Middle frontal gyrus (tissue), 1 donor: ENCODE data around the gene PLA2G5.

Experiments used
- DNase-seq: peaks from one replicate; pipeline ENCODE4 v3.0.0-alpha.2; 2015; ENCODE audit warnings: low spot score; ENCODE audit errors: extremely low spot score

The PLA2G5 gene

DNA sequence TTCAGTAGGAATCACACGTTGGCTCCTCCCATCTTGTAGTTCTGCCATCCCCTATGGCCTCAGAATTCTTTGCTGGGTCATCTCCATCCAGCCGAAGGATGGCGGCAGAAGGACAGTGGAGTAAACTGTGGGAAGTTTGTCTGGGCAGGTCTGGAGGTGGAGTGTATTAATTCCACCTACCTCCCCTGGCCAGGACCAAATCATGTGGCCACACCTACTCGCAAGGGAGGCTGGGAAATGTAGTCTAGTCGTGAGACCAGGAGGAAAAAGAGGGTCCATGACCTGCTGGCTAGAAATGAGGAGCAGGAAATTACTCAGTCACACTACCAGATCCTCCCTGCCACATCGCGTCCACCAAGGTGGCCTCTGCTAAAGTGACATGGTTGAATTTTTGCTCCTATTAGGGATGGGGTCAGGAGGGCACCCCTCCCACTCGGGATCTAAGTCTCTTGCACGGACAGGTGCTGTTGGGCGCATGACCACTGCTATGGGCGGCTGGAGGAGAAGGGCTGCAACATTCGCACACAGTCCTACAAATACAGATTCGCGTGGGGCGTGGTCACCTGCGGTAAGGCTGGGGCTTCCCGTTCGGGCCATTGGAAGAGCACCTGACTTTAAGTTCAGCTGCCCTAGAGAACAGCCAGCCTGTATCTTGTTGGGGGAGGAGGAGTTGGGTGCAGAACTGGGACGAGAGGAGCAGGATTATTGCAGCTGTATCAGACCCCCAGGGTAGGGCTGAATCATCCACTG is 19.5 kb downstream of the PLA2G5 start:
- DNase-seq = no peak

DNA sequence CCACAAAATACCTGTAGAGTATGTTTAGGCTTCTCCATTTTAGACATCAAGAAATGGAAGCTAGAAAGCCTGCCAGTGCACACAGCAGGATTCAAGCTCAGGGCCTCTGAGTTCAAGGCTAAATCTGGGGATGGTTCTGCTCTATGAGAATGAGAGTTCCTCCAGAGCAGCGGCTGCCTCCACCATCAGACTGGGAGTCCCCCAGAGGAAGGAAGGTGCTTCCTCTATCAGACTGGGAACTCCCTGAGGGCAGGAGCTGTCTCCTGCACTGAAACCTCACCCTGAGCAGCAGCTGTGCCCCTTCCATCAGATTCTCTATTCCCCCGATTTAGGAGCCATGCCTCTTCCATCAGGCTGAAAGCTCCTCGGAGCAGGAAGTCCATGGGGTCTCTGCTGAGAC is 20.1 kb downstream of the PLA2G5 start:
- no peak for DNase-seq

DNA sequence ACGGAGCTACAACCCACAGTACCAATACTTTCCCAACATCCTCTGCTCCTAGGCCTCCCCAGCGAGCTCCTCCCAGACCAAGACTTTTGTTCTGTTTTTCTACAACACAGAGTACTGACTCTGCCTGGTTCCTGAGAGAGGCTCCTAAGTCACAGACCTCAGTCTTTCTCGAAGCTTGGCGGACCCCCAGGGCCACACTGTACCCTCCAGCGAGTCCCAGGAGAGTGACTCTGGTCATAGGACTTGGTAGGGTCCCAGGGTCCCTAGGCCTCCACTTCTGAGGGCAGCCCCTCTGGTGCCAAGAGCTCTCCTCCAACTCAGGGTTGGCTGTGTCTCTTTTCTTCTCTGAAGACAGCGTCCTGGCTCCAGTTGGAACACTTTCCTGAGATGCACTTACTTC is 20.6 kb downstream of the PLA2G5 start:
- no peak for DNase-seq

DNA sequence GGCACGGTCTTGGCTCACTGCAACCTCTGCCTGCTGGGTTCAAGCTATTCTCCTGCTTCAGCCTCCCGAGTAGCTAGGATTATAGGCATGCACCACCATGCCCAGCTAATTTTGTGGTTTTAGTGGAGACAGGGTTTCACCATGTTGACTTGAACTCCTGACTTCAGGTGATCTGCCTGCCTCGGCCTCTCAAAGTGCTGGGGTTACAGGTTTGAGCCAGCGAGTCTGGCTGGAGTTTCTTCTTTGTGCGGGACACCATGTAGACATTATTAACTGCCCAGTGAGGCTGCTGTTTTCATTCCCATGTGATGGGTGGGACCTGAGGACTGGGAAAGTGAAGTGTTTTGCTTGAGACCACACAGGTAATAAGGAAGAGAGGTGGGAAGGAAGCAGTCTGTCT is 23.3 kb downstream of the PLA2G5 start:
- no peak for DNase-seq

DNA sequence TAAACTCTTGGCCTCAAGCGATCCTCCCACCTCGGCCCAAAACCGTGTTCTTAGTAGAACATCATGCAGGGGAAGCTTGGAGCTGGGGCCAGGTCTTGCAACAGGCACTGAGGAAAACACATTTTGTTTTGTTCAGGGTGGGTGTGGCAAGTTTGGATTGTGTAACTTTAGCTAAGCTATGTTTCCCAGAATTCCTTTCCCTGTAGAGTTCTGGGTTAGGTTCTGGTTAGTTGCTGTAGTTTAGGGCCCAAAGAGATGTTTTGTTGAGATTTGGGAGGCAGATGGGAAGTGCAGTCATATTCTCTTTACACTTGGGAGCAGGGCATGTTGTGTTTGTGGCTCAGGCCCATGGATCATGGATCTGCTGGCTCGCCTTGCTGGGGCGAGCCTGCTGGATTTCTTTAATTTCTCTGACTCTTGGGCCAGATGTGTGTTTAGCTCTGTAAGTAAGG is 24.0 kb downstream of the PLA2G5 start:
- DNase-seq = no peak

DNA sequence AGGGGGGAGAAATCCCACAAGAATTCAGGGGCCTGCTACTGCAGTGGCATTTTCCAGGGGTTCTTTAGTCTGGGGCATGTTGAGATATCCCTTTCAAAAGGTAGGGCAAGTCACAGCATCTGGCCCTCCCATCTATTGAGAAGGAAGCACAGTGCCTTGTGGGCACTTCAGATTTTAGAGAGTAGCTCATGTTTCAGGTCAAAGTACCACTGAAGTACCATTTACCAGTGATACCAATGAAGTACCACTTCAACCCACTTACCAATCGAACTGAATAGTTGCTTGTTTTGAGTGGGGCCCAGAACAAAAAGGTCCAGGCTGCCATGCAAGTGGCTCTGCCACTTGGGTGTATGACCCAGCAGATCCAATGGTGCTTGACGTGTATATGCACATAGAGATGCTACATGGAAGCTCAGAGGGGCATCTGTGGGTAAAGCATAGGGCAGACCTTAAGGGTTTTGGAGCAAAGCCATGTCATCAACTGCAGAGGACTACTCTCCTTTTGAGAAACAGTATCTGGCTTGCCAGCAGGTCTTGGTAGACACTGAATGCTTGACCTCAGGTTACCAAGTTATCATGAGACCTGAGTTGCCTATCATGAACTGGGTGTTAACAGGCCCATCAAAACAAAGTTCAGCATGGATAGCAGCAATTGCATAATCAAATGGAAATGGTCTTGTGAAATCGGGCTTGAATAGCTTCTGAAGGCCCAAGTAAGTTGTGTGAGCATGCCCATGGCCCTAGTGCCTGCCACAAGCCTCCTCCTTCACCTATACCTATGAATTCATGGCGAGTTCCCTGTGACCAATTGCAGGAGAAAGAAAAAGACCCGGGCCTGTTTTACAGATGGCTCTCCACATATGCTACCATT is 25.8 kb downstream of the PLA2G5 start:
- DNase-seq = no peak

DNA sequence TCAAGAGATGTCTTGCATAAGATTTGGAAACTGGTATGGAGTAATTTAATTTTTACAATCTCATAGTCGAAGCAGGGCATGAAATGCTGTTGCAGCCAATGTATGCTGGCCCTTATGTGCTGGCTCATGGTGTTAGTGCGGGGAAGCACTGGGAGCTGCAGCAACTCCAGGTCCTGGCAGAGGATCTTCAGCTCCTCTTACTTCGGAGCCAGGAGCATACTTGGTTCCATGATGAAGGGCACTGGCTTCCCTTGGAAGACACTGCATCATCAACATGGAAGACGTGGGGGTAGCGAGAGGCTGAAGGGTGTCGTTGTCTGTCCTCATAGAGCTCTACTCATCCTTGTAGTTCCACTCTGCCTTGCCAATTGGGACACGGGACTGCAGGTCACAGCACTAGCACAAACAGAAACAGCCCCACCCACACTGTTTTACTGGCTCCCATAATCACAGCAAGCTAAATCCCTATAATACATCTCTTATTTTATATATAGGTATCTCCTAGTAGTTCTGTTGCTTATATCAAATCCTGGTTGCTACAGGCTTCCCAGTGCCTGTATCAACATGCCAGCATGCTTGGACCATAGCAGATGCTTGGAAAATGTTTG is 26.9 kb downstream of the PLA2G5 start:
- no peak for DNase-seq

DNA sequence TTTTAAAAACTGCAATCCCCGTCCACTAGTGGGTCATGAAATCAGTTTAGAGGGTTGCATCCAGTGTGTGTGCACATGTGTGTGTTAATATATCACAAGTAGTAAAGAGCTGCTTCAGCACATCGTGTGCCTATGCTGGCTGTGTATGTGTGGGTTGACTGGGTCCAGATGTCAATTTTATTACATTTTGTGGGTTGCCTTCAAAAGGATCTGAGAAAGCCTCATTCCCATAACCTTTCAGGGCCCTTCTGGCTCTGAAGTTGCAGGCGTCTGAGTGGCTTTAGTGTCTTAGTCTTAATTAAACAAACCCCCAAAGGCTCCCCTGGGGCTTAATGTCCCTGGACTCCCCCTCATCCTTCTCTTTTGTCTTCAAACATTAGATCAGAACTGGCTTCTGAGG is 29.5 kb downstream of the PLA2G5 start:
- no peak for DNase-seq

DNA sequence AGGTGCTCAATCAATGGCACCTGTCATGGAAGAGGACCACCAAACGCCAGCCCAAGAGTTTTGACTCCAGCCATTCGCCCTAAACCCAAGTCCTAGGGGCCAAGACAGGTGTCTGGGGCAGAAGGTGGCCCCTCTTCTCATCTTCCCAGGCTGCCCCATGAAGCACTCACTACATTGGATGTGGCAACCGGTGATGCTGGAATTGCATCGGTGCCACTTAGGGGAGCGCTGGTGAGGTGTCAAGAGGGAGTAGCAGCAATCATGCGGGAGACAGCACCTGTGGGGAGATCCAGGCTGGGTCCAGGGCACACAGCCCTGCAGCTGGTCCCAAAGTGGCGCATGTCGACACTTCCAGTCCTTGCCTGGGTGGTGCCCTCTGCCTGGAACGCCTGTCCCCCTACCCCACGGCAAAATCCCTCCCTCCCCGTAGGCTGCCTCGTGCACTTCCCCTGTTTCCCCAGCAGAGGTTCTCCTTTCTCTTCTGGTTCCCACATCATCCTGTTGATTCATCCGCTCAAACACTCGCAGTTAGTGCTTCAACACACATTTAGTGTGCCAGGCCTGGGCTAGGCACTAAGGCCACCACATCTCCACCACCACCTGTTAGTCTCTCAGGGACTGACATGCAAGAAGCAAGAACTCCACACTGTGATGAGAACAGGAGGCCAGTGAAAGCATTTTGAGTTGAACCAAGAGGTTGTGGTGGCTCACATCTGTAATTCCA is 30.8 kb downstream of the PLA2G5 start:
- DNase-seq = no peak

DNA sequence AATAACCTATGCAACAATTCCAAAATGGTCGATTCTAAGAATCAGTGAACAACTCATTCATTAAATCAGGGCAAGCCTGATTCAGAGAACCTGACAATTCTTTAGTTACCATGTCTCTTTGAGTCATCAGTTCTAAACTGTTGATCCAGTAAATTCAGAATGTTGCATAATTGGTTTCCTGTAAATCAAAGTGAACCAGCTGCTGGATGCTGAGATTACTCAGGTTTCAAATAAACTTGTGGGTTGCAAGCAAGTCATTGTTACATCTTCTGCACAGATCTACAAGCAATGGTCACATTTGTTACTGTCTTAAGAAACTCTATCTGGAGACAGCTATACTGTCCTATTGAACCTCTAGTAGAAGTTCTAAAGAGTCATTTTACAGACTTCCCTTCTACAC is 32.9 kb downstream of the PLA2G5 start:
- no peak for DNase-seq

DNA sequence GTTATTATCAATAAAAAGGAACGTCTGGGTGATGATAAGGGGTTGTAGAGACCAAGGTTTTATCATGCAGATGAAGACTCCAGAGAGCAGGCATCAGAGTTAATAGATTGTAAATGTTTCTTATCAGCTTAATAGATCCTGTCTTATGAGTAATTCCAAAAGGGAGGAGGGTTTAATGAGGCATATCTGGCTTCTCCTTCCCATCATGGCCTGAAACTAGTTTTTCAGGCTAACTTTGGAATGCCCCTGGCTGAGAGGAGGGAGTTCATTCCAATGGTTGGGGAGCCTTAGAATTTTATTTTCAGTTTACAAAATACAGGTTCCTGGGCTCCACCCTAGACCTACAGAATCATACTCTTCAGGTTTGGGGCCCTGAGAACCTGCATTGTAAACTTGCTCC is 35.9 kb downstream of the PLA2G5 start:
- no peak for DNase-seq

DNA sequence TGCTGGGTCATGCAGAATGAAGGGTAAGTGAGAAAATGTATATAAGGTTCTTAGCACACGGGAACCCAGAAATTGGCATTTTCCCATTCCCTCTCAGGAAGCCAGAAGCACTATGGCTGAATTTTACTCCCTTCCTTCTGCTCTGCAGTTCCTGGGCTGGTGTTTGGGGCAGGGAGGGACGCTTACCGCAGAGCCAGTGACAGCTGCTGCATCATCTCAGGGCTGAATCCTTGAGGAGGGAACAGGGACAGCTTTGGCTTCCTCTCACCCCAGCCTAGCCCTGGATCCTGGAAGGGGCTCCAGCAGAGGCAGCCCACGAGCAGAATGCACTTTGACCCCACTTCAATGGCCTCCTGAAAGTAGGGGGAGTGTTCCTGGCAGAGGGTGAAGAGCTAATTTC is 37.4 kb downstream of the PLA2G5 start:
- no peak for DNase-seq

DNA sequence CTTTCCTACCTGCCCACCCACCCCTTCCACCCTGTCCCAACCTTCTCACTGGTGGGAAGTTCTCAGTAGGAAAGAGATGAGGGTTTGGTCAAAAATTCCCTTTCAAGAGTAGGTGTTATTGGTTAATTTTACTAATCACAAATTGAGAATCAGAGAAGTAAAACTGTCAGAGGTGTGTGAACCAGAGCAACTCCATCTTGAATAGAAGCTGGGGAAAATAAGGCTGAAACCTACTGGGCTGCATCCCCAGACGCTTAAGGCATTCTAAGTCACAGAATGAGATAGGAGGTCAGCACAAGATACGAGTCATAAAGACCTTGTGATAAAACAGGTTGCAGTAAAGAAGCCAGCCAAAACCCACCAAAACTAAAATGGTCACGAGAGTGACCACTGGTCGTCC is 37.8 kb downstream of the PLA2G5 start:
- no peak for DNase-seq

DNA sequence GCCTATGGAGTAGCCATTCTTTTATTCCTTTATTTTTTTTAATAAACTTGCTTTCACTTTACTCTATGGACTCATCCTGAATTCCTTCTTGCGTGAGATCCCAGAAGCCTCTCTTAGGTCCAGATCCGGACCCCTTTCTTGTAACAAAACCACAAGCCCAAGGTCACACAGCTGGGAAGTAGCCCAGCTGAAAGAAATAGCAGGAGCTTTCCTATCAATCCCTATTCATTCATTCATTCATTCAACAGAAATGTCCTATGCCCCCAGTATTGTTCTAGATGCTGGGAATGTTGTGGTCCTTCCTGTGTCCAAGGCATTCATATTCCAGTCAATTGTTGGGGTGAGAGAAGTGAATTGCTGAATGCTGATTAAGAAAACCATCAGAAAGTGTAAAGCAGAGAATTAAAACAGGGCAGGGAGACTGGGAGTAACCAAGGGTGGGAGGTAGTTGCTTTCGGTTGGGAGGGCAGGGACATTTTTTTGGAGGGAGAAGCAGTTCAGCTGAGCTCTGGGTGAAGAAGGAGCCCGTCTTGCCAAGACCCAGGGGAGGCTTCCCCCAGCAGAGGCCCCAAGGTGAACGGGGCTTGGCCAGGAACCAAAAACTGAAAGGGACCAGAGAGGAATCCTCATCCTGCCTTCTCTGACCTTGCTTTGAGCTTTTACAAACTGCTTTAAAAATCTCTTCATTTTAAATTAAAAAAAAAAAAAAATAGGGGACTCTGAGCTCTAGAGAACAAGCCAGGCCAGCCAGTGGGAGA is 38.6 kb downstream of the PLA2G5 start:
- no peak for DNase-seq

DNA sequence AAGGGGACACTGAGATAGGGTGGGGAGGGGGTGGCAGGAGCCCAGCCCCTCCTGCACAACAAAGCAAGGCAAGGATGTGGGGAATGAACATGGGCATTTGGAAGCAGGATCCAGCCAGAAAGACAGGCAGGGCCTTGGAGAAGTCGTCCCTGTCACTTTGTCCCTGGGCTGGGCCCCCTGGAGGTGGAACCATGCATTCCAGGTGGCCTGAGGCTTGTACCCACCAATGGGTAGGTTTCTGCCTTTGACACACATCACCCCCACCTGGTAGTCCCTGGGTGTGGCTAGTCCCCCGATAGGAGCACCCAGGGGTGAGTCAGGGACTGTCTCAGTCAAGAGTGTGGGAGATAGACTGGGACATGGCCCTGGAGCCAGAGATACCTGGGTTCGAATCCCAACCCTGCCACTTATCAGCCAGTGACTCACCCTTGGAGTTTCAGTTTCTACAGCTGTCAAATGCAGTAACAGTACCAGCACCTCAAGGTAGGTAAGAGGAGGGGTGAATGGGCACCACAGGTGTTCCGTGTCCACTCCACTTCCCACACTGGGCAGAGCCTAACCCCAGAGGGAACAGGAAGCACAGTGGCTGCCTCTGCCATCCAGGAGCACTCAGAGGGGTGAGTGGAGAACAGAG is 39.3 kb downstream of the PLA2G5 start:
- no peak for DNase-seq

DNA sequence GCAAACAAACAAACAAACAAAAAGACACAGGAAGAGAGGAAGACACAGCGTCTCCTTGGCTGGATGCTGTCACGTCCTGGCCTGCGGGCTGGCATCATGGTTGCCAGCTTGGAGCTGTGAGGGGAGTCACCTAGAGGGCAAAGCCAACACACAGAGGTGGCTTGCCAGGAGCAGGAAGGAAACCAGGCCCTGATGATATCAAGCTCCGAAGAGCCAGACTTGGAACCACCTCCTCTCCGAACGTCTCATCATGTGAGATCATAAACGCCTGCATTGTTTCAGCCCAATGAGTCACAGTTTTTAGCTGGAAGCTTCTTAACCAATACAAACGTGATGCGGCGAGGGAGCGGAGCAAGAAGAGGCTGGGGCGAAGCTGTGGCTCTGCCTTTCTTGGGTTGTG is 40.7 kb downstream of the PLA2G5 start:
- DNase-seq = no peak

DNA sequence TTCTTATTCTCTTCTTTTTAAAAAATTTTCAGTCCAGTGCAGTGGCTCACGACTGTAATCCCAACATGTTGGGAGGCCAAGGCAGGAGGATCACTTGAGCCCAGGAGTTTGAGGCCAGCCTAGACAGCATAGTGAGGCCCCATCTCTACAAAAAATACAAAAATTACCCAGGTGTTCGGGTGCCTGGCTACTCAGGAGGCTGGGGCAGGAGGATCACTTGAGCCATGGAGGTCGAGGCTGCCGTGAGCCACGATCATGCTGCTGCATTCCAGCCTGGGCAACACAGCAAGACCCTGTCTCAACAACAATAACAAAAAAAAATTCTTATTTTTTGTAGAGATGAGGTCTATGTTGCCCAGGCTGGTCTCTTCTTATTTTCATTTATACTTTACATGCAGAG is 41.5 kb downstream of the PLA2G5 start:
- no peak for DNase-seq

DNA sequence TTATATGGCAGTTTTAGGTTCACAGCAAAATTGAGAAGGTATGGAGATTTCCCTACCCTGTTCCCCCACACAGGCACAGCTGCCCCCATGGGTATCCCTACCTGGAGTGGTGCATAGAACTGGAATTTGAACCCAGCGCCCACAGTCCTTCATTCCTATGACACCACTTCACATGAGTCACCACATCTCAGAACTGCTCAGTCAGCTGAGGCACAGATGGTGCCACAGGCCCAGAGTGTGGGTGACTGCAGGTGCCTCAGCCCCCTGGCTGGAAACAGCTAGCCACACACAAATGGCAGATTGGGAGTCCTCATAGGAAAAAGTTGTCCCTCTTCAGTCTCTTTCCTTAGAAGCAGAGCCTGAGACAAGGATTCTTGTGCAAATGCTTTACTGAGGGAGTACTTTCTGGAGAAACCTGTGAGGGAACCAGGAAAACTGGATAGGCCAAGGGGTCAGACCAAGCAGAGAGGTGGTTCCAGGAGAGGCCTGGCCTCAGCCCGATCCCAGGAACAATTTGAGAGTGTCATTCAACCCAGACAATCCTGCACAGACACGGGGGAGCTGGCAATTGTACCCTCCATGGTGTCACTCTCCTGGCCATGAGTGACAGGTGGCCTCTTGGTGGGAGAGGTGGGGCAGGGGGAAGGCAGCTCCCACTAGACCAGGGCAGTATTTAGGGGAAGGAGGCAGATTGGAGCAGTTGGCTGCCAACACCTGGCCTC is 42.4 kb downstream of the PLA2G5 start:
- no peak for DNase-seq

DNA sequence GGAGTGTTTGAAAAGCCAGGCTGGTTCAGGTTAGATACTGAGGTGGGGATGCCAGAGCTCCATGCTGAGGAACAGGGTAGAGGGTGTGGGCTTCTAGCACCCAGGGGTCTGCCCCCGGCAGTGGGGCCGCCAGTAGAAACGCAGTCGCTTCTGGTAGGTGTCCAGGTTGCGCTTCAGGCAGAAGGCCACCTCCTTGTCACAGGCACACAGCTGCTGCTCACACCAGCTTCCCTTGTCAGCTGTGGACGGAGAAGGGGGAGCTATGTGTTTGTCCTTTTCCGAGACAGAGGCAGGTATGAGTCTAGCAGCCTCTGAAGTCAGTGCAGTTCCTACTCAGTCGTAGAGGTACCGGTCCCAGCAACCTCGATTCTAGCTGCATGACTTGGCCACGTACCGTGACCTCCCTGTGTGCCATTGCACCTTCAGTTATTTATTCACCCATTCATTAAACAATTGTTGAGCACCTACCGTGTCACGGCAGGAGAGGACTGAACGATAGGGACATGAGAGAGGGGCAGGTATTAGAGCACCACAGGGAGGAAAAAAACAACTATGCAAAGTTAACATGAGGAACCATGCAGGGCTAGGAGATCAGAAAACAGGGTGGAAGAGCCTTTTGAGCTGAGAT is 44.1 kb downstream of the PLA2G5 start:
- DNase-seq = no peak
